Measurements from ENCODE around the gene COL18A1.
"Not testable (repeated sequence)": the region's sequence is repeated elsewhere in the genome, so short reads cannot be mapped to it uniquely, and the experiment has no call there.

The COL18A1 gene

DNA sequence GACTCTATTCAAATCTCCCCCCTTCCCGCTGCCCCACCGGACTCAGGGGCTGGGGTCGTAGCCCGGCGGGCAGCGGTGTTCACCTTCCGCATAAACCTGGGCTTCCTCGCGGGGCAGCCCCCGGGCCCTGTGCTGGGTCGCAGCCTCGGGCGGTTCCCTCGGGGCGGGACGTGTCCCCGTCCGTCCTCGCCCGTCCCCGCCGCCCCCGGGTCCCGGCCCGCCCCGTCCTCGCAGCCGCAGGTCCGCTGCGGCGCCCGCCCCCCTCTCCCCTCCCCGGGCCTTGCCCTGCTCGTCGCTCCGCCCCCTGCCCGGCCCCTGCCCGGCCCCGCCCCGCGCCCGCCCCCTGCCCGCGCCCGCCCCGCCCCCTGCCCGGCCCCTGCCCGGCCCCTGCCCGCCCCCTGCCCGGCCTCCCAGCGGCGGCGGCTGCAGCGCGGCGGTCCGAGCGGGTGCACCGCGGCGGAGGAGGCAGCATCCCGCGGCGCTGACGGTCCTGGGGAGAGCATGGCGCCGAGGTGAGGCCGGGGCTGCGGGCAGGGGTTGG is at the start of gene COL18A1:
COL18A1 (plus strand) TSS at position 436 of the 541 bp plus-strand sequence; CDS start at position 502, 66 bp downstream.
- no peak for DNase-seq (ENCODE audit: low read depth in 2 of 2)

DNA sequence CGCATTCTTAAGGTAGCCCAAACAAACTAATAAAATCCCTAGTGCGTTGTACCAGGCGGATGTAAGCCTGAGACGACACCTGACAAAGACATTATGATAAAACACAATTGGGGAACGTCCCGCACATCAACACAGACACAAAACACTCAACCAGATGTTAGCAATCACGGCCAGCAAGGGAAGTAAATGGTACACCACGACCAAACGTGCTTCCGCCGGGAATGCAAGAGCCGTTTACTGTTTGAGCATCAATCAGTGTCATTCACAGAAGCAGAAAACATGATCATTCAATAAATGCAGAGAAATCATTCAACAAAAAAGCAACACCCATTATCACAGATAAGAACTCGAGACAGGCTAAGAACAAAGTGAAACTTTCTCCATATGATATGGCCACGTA is 49.4 kb upstream of the COL18A1 start:
- no peak for DNase-seq (ENCODE audit: low read depth in 2 of 2)

DNA sequence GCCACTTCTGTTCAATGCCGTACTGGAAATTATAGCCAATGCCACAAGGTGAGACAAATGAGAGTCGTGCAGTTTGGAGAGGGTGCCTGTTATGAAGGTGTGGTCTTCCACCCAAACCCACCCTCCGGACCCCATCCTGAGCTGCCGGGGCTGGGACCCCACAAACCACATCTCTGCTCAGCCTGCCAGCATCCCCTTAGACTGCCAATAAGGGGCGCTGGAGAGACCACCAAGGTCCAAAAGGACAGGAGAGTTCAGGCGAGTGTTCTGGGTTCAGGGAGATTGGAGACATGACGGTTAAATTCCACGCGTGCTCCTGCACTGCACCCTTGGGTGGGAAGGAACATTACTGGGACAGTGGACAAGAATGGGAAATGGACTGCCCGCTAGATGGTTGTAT is 48.7 kb upstream of the COL18A1 start:
- no peak for DNase-seq (ENCODE audit: low read depth in 2 of 2)

DNA sequence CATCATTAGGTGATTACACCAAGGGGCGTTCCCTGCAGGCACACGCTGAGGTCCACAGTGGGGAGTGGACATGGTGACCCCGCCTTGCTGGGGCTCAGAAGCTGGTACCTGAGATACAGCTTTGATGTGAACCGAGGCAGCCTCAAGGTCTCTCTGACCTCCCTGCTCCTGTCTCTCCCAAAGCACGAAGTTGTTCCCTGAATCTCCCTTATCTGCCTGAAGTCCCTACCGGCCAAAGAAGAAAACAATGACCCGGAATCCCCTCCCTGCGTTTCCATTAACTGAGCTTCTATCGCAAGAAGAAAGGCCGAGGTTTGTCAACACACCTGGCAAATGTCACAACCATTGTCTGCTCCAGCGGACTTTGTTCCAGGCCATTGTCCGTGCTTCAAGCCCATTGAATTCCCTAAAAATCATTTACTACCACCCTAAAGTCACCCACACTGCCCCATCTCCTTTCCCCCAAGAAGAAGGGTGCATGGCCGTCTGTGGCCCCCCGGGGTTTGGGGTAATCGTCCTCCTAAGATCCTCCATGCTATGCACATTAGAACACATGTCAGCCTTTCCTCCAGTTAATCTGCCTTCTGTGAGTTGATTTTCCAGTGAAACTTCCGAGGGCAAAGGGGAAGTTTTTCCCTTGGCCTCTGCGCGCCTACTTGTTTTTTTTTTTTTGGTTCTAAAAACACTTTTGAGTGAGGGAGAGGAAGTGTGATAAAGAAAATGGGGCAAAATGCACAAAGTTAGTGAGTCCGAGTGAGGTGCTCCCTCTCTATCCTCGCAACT is 48.1 kb upstream of the COL18A1 start:
- no peak for DNase-seq (ENCODE audit: low read depth in 2 of 2)

DNA sequence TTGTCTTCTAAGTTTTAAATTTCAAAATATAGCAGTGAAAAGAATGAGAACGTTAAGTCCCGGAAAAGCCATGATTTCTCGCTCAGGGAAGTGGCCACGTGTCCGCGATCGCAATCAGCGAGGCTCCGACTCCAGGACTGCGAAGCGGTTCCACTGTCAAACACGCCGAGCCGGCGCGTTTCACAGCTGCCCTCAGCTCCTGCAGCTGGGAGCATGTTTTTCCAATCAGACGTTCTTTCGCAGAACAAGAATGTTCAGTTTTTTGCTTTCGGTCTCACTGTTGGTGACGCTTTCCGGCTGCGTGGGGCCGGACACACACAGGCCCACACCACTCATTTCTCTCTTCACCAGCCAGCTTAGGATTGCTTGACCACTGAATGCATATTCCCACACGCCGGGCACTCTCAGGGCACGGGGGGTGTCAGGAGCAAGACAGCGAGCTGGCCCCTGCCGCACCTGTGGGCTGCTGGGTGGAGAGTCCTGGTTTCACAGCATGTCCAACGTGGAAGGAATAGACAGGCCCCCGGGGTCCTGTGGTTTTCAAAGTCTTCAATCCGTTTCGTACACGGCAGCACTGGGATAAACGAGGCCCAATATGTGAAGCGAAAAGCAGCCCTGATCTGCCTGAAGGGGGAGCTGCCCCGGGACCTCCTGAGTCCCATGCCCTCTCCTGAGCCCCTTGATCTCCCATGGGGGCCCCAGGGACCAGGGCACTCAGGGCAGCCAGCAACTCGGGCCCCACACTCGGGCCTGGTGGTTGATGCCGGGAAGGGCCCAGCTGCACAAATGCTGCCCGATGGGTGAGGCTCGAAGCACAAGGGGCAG is 47.3 kb upstream of the COL18A1 start:
- no peak for DNase-seq (ENCODE audit: low read depth in 2 of 2)

DNA sequence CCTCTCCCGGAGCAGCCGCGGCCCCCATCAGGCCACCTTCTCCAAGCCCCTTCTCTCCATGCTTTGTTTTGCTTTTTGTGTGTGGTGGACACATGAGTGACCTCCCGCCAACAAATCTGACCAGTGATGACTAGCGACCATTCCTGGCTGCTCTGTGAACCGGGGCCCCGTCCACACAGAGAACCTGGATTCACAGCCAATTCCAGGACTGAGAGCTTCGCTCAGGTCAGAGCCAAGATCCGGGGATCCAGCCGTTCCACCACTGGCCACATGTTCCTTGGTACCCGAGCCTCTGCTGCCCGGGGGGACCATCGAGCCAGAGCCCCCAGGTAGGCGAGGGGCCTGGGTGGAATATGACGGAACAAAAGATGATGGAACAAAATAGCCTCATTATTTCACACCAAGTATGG is 46.7 kb upstream of the COL18A1 start:
- DNase-seq (ENCODE audit: low read depth in 2 of 2): no peak

DNA sequence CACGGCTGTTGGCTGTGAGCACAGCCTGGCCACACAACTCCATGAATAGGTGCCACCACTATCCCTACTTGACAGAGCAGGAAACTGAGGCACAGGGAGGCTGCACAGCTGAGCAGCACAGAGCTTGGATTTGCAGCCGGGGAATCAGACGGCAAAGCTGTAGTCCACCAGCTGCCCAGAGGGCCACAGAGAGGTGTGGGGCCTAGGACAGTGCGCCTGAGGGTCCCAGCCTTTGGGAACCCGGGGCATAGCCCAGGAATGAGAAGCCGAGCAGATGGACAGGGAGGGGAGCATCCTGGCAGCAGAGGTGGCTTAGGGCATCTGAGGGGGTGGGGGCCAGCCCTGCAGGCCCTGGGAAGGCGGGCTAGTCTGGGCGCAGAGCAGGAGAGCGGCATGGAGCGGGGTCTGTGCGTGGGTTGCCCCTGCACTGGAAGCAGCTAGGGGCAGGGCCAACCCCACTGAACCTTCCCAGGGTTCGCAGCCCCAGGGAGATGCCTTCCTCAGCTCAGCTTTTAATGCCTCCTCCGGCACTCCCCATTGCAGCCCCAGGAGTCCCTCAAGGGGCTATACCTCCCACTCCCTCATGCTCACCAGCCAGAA is 46.2 kb upstream of the COL18A1 start:
- no peak for DNase-seq (ENCODE audit: low read depth in 2 of 2)

DNA sequence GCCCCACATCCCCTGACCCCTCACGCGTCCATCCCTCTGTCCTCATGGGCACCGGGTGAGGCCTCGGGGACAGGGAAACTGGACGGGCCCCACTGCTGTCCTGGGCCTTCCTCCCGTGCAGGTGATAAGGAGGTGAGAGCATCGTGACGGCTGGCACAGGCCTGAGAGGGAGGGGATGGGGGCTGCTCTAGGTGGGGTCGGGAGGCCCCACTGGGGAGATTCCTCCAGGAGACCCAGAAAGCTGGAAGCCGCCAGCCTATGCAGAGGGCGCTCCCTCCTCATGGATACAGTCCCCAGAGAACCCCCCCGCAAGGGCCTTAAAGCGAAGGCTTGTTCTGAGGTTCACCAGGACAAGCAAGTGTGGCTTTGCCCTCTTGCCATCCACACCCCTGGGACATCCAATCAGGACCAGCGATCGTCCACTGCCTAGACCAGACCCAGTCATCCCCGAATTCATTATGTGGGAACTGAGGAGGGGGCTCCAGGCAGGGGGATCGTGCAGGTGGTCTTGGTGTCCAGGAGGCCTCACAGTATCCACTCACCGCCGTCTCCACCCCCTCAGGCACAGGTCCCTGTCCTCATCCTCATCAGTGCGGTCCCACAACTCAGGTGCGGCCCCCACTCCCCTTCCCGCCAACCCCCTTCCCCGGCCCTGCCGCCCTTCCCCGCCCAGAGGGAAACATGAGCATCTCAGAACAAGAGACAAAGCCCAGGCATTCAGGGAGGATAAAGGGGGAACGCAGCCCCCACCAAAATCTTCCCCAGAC is 45.3 kb upstream of the COL18A1 start:
- no peak for DNase-seq (ENCODE audit: low read depth in 2 of 2)

DNA sequence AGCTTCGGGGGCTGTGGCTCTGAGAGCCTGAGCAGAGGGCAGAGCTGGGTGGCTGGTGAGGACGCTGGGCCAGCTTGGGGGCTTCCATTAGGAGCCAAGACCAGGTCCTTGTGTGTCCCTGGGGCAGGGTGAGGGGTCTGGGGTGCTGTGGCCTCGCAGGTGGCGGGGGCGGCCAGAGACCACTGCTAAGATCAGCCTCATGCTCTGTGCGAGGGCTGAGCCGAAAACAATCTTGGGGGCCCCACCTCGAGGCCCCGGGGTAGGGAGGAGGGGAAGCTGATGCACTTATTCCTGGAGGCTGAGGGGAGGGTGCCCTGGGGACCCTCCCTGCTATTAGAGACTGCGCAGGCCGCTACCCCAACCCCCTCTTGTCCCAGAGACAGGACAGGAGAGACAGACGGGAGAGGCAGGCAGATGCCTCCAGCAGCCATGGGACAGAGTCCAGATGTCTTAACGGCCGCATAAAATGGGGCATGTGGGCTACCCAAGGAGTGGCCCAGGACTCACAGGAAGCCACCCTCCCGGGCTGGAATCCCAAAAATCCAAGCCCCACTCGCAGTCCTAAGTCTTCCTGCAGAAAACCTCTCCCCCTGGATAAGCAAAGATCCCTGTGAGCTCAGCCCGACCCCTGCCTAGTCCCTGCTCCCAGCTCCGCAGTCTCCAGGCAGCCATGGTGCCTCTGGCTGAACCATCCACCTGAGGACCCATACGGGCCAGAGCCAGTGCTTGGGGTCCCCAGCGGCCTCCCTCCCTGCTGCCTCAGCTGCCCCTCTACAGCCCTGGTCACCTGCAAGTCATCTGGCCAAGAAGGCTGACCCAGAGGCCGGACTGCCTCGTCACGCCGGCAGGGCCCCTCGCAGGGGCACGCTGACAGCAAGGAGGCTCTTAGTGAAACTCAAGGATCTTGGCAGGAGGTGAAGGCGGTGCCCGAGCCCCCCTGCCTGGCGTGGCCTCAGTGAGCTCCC is 43.6 kb upstream of the COL18A1 start:
- no peak for DNase-seq (ENCODE audit: low read depth in 2 of 2)

DNA sequence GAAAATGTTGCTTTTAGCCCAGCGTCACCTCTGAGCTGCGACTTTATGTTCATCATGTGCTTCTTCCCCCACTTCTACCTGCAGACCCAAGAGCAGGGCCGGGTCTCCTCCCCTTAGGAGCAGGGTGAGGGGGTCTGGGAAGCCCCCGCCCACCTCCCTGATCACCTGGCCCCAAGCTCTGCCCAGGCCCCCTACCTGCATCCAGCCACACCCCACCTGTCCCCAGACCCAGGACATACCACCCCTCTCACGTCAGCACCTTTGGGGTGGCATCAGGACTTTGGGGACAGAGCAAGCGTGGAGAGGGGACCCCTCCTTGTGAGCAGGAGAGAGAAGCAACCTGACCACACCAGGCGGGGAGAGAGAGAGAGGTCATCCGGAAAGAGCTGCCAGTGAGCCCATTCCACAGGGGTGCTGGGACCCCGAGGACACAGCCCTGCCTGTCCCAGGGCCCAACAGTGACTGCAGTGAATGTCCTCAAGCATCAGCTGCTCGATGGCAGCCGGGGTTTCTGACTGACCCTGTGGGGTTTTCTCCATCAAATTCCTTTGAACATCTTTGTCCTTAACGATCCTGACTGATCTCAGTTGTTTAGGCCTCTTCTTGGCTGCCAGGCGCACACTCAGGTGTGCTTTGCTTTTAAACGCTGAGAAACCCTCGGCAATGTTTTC is 42.8 kb upstream of the COL18A1 start:
- no peak for DNase-seq (ENCODE audit: low read depth in 2 of 2)

DNA sequence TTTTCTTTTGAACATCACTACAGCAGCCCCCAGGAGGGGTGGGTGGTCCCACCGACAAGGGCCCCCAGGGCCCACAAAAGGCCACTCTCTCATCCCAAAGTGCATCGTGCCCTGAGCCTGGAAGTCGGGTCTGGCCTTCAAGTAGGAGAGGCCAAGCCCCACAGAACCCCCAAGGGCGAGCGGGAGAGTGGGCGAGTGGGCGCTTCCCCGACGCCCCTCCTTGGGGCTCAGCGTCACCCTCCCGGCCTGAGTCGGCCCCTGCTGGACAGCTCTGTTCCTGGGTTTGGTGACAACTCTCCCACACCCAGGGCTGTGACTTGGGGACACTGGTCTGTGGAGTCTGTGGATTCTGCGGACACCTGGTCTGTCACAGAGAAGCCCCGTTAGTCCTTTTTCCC is 42.2 kb upstream of the COL18A1 start:
- no peak for DNase-seq (ENCODE audit: low read depth in 2 of 2)

DNA sequence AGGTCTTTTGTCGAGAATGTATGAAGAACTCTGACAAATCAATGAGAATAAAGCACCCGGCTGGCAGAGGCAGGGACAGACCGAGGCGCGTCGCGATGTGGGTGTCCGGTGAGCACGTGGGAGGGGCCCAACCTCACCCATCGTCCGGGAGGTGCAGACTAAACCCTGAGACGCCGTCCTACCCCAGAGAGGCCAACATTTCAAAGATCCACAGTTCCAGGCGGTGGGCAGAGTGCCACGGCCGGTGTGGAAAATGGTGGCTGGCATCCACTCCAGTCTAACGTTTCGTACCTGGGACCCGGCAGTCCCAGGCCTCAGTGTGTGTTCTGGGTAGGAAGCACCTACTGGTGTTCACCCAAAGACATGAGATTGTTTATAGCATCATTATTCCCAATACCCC is 41.7 kb upstream of the COL18A1 start:
- DNase-seq (ENCODE audit: low read depth in 2 of 2): not testable (repeated sequence)

DNA sequence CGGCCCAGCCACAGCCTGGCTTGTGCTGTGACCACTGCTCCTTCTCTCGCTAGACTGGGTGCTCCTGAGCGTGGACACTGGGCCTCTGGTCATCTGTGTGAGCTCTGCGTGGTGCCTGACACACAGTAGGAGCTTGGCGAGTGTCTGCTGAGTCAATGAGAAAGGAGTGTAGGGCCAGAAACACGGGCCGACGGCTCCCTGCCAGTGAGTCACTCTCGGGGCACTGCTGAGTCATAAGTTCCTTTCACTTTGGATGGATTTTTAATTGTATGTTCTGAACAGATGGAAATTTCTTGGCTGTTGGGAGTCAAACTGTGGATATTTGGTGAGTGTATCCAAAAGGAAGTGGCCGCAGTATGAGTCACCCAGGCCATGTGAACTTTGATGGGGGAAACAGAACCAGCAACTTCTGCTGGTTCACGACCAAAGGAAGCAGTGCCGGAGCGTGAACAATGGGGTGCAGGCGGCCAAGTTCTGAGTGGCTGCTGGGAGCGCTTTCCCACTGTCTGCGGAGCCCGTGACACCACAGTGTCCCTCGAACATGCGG is 41.0 kb upstream of the COL18A1 start:
- DNase-seq (ENCODE audit: low read depth in 2 of 2): no peak

DNA sequence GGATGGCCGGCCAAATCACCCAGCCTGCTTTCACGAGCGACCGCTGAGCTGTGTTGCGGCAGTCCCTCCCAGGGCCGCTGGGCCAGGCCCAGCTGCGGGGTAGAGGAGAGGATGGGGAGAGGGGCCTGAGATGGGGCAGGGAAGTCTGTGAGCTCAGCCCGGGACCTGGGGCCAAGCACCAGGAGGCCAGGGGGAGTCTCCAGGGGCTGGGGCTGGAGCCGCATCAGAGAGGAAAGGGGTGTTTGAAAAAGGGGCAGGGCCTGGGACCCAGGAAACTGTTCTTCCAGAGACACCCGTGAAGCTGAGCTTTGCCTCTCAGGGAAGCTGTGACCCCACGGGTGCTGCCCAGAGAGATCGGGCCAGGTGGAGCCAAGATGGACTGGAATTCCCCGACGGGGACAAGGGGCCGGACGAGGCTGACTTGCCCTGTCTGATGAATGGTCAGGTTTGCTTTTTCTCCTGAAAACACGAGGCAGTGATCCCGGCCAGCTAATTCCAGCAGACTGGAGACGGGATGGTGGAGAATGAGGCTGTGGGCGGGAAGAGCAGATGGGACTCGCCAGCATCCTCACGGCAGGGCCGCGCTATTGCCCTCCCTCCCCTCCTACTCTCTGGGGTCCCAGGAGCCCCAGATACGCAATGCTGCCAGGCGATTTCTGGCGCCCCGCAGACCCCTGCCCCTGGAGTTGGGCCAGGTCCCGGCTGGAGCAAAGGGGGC is 40.3 kb upstream of the COL18A1 start:
- no peak for DNase-seq (ENCODE audit: low read depth in 2 of 2)

DNA sequence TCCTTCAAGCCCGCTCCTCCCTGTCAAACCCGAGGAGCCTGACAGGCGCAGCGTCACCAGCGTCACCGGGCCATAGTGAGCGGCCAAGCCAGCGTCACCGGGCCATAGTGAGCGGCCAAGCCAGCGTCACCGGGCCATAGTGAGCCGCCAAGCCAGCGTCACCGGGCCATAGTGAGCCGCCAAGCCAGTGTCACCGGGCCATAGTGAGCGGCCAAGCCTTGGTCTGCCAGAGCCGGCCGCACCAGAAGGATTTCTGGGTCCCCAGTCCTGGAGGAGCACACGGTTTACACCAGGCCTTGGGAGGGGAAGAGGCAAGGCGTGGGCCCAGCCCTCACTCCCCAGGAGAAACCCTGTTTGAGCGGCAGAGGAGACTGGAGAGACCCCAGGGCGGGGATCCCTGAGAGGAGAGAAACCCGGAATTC is 39.8 kb upstream of the COL18A1 start:
- DNase-seq (ENCODE audit: low read depth in 2 of 2): no peak

DNA sequence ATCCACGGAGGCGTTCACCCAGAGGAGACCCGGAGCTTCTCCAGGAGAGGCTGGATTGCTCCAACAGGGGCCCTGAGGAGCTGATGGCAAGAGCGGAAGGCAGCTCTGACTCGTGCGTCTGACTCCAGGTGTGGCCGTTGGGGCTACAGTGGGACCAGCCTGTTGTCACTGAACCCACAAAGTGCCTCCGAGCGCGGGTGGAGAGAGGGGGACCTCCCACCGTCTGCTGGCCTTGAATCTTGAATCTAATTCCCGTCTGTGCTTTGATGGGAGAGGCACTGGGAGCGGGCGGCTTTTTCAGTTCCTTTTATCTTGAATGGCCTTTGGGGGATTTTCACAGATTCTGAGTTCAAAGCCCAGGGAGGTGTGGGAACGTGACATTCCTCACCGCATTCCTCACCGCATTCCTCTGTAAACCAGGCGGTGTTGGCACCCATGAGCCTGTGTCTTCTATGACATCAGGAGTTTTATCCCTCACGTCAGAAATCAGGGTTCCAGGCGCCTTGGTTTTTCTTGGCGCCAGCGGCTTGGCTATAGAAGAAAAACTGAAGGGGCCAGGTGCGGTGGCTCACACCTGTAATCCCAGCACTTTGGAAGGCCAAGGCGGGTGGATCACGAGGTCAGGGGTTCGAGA is 39.2 kb upstream of the COL18A1 start:
- DNase-seq (ENCODE audit: low read depth in 2 of 2): no peak

DNA sequence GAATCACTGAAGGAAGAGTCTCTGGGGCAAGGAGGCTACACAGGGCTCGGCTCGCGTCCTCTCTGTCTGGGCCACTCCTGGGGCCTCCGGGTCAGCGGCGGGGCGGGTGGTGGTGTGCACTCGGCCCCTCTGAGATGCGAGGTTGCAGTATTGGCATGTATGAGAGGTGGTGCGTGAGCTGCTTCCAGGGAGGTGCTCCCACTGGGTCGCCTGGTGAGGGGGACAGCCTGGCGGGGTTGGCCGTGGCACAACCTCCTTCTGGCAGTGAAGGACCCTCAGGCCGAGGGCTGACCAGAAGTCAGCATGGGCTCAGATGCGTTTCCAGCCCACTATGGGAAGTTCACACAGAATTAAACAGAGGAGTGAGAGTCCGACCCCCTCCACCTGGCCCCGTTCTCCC is 38.5 kb upstream of the COL18A1 start:
- DNase-seq (ENCODE audit: low read depth in 2 of 2): no peak

DNA sequence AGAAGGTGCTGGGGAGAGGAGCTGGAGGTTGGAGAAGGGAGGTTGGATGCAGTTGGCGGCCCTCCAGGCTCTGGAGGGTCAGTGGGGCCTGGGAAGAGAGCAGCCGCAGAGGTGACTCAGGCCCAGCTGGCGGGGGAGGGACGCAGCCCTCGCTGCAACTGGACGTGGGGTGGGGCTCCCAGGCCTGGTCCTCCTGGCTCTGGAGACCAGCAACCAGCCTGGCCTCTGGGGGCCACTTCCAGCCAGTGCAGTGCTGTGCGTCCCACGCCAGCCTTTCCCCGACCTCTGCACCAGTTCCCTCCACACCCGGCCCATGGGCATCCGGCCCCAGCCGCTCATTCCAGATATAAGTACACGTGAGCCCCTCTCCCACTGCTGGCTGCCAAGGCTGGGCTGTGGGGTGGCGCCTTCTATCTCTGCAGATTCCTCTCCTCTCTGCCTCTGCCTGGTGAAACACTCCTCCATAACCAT is 38.0 kb upstream of the COL18A1 start:
- no peak for DNase-seq (ENCODE audit: low read depth in 2 of 2)

All from stimulated activated CD8-positive, alpha-beta memory T cell treated with anti-CD3 and anti-CD28 coated beads, Interleukin-7, amount 100 ng/mL, for 1 hour (primary cell).